GM12878 (cell line): ENCODE data around the gene CELF3. TPM values are rescaled to one million over a fixed set of nuclear protein-coding genes. Genes with fewer than 3 reads are reported as not detected.
A peak's percentile ranks its signal among the peaks of the same experiment; 100 is the strongest.

ENCODE experiments used
- ATAC-seq: fragments of 200-7000 bp; cut with Tn5 transposase; 3 replicates; pipeline ENCODE4 v1.9.1; 2020; ENCODE audit warnings: mild to moderate bottlenecking, moderate library complexity
- BruUV-seq: library from RNA; stranded (reverse); fragments of 400-500 nt; replicated peaks from 2 replicates; lab custom pipeline; 2021; lab: Mats Ljungman, UMichigan
- CTCF ChIA-PET: fragments of 300-600 bp; sonication (Branson Sonifier 250); formaldehyde crosslinking; extraction: SDS; loops from one replicate; lab custom pipeline; 2021; ENCODE audit warnings: inconsistent platforms; lab: Yijun Ruan, JAX
- POLR2A ChIA-PET: fragments of 350-600 bp; formaldehyde crosslinking; extraction: SDS; loops from one replicate; lab custom pipeline; 2021; ENCODE audit warnings: inconsistent platforms; lab: Charles Lee
- RAD21 ChIA-PET: fragments of 300-600 bp; sonication (Branson Sonifier 250); formaldehyde crosslinking; loops from one replicate; lab custom pipeline; 2023; ENCODE audit warnings: antibody characterized with exemption; ENCODE audit not compliant: unreplicated experiment; lab: Charles Lee
- SMC1A ChIA-PET: fragments of 300-600 bp; sonication (Branson Sonifier 250); formaldehyde crosslinking; loops from one replicate; lab custom pipeline; 2023; ENCODE audit not compliant: unreplicated experiment, uncharacterized antibody; lab: Charles Lee
- DNase-seq: peaks from one replicate; pipeline ENCODE4 v3.0.0-alpha.2; 2011; ENCODE audit warnings: low read depth, low spot score
- FAIRE-seq: peaks from 3 replicates; lab custom pipeline; 2011; peaks lifted over from hg19 to GRCh38; lab: Jason Lieb, UNC
- H2AFZ ChIP-seq: 2 replicates; pipeline ENCODE4 v1.6.0; 2011; ENCODE audit warnings: low read depth, low read length, control low read depth; ENCODE audit not compliant: control insufficient read depth
- H3K27ac ChIP-seq: 2 replicates; pipeline ENCODE4 v1.5.1; 2011; ENCODE audit warnings: control low read depth; ENCODE audit not compliant: control insufficient read depth, insufficient read depth
- H3K27me3 ChIP-seq, 2 experiments: replicated peaks in 1 of 2; 2 replicates each; pipeline versions ENCODE4 v1.6.0 to v1.6.1; 2011; ENCODE audit warnings: low read length in 1 of 2; ENCODE audit not compliant: control insufficient read depth in 2 of 2, insufficient read depth in 2 of 2
- H3K36me3 ChIP-seq, 2 experiments: 2 replicates each; pipeline ENCODE4 v1.5.1; 2011; ENCODE audit warnings: low read length in 1 of 2; ENCODE audit not compliant: control insufficient read depth in 2 of 2, insufficient read depth in 2 of 2
- H3K4me1 ChIP-seq: 2 replicates; pipeline ENCODE4 v1.6.1; 2011; ENCODE audit warnings: mild to moderate bottlenecking, low read length, moderate library complexity, mixed read lengths; ENCODE audit not compliant: control insufficient read depth, insufficient read depth
- H3K4me2 ChIP-seq: 2 replicates; pipeline ENCODE4 v1.6.0; 2011; ENCODE audit warnings: control low read depth; ENCODE audit not compliant: control insufficient read depth, insufficient read depth
- H3K4me3 ChIP-seq: fragments of 200-600 bp; sonication (generic); 2 replicates; pipeline ENCODE4 v1.5.1; 2016
- H3K79me2 ChIP-seq: 2 replicates; pipeline ENCODE4 v1.6.0; 2011; ENCODE audit warnings: low read length; ENCODE audit not compliant: control insufficient read depth, insufficient read depth
- H3K9ac ChIP-seq: 2 replicates; pipeline ENCODE4 v1.8.0; 2011; ENCODE audit warnings: low read length, control low read depth, mixed read lengths; ENCODE audit not compliant: control insufficient read depth, insufficient read depth
- H3K9me3 ChIP-seq: replicated peaks from 3 replicates; pipeline ENCODE4 v1.5.1; 2011; ENCODE audit warnings: mild to moderate bottlenecking, low read length; ENCODE audit not compliant: control insufficient read depth, insufficient read depth
- H4K20me1 ChIP-seq: 2 replicates; pipeline ENCODE4 v1.6.0; 2011; ENCODE audit not compliant: control insufficient read depth, insufficient read depth
- ATF7 ChIP-seq: fragments of 450-650 bp; IDR thresholded peaks from 2 replicates; pipeline ENCODE4 v1.6.1; 2016; ENCODE audit warnings: low read depth, mild to moderate bottlenecking
- DPF2 ChIP-seq: fragments of 450-650 bp; IDR thresholded peaks from 2 replicates; pipeline ENCODE4 v1.6.1; 2017; ENCODE audit warnings: mild to moderate bottlenecking
- HDAC2 ChIP-seq: fragments of 200-600 bp; sonication (generic); IDR thresholded peaks from 2 replicates; pipeline ENCODE4 v1.6.1; 2017
- MYB ChIP-seq: fragments of 150-350 bp; IDR thresholded peaks from 2 replicates; pipeline ENCODE4 v1.6.1; 2014; ENCODE audit warnings: mild to moderate bottlenecking, low read depth, low read length, borderline replicate concordance
- NFYA ChIP-seq: IDR thresholded peaks from 2 replicates; pipeline ENCODE4 v1.6.1; 2011; ENCODE audit warnings: low read depth, mild to moderate bottlenecking, low read length, improper control_type of control experiment, borderline replicate concordance
- RBBP5 ChIP-seq: fragments of 200-600 bp; sonication (generic); conservative IDR thresholded peaks from 2 replicates; pipeline ENCODE4 v1.6.1; 2016
- RFX5 ChIP-seq: IDR thresholded peaks from 2 replicates; pipeline ENCODE4 v1.6.1; 2011; ENCODE audit warnings: low read depth, low read length, improper control_type of control experiment
- SIN3A ChIP-seq: IDR thresholded peaks from 2 replicates; pipeline ENCODE4 v1.6.1; 2012; ENCODE audit warnings: low read depth, low read length, improper control_type of control experiment
- SIX5 ChIP-seq: IDR thresholded peaks from 2 replicates; pipeline ENCODE4 v1.6.1; 2011; ENCODE audit warnings: mild to moderate bottlenecking, low read depth, low read length, moderate library complexity; ENCODE audit not compliant: severe bottlenecking
- SMAD1 ChIP-seq: fragments of 450-650 bp; IDR thresholded peaks from 2 replicates; pipeline ENCODE4 v1.6.1; 2018; ENCODE audit warnings: mild to moderate bottlenecking, low read depth; ENCODE audit not compliant: partially characterized antibody
- SUPT20H ChIP-seq: IDR thresholded peaks from 2 replicates; pipeline ENCODE4 v1.6.1; 2011; ENCODE audit warnings: low read depth, mild to moderate bottlenecking, low read length, moderate library complexity, borderline replicate concordance; ENCODE audit not compliant: control insufficient read depth
- WRNIP1 ChIP-seq: IDR thresholded peaks from 2 replicates; pipeline ENCODE4 v1.6.1; 2011; ENCODE audit warnings: low read depth, low read length, improper control_type of control experiment, borderline replicate concordance
- ZSCAN29 ChIP-seq: fragments of 450-650 bp; IDR thresholded peaks from 2 replicates; pipeline ENCODE4 v1.6.1; 2017; ENCODE audit warnings: mild to moderate bottlenecking, moderate library complexity
- WGBS: methylation state at CpG from one replicate; pipeline ENCODE4 v1.1.6; 2016; ENCODE audit warnings: low lambda C conversion rate; ENCODE audit not compliant: insufficient replicate concordance, insufficient coverage; ENCODE audit errors: missing lambda C conversion rate; 5-methylcytosine and 5-hydroxymethylcytosine counted together
- in situ Hi-C: fragments of 300-500 bp; cut with MboI; formaldehyde crosslinking; loops from 9 replicates; pipeline ENCODE4 v1.14.3; 2018; ENCODE audit warnings: mixed read lengths
- intact Hi-C: fragments of 100-400 bp; cut with micrococcal nuclease; formaldehyde crosslinking; loops from one replicate; pipeline ENCODE4 v1.14.2; 2022; ENCODE audit not compliant: unreplicated experiment
- polyA plus RNA-seq, 11 experiments: library from polyadenylated mRNA; depleted of rRNA in 4 of 11; unstranded in 6 of 11; stranded (reverse) in 5 of 11; fragments of >200 nt; fragmentation: Nextera tagmentation in 4 of 11; fragmentation: Illumina TruSeq in 1 of 11; extraction: Ambion mirVana in 4 of 11; extraction: Trizol in 1 of 11; gene quantifications; 1 replicate in 1 of 11; 2 replicates in 10 of 11; pipeline versions ENCODE4 v1.2.1 to v1.2.3, GENCODE V29; 2011 to 2016; ENCODE audit warnings: inconsistent platforms in 2 of 11, missing spikeins in 2 of 11, low read depth in 1 of 11
- total RNA-seq, 4 experiments: library from RNA; depleted of rRNA in 3 of 4; stranded (reverse); fragments of >200 nt in 3 of 4; fragmentation: Illumina TruSeq in 1 of 4; extraction: Trizol in 1 of 4; gene quantifications; 2 replicates each; pipeline versions ENCODE4 v1.2.1 to v1.2.3, GENCODE V29; 2013 to 2021
- TF ChIP-seq, protein P1 (sequence below): fragments of 450-650 bp; IDR thresholded peaks from 2 replicates; pipeline ENCODE4 v1.6.1; 2016; ENCODE audit warnings: mild to moderate bottlenecking
- TF ChIP-seq, protein P2 (sequence below): fragments of 450-650 bp; formaldehyde crosslinking; IDR thresholded peaks from 2 replicates; pipeline ENCODE4 v1.4.0; 2020; ENCODE audit warnings: mild to moderate bottlenecking, moderate library complexity

CELF3 gene
- total and polyA plus RNA-seq, 10 of the 15 experiments (the other 5 are each of a cell fraction or from before 2014, with no cell fraction given): 0.09 TPM; not detected in 9

DNA sequence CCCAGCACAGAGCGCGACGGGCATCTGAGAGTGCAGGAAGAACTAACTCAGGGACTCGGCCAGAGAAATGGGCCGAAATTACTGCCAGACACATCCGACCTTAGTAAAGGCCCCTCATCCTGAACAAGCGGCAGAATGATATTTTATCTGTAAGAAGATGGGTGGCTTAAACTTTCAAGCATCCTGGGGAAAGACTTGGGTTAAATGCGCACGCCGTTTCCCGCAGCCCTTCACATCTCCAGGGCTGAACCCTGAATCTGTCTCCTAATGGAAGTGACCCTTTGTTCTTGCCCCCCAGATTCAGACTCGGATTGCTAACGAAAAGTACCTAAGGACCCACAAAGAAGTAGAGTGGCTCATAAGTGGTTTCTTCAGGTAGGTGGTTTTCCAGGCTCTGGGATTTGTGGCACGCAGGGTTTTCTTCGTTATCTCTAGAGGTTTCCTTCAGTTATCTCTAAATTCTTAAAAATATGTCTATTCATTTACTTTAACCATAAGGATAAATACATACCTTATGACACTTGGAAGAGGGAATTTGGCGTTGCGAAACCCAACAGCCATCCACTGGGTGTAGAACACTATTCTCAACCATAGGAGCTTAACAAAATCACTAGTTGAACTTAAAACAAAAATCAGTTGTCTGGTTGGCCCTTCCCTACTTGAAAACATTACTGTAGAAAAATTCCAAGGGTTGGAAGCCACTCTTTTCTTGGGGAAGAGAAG lies 5.3 kb upstream of the CELF3 start:
- CTCF ChIA-PET: interaction anchor here (0.7 to 1.7 kb wide), 3 partner anchors 9 to 115 kb away, joined by 3 to 7 read pairs (median 3); no protein-coding TSS in a partner anchor
- H4K20me1 ChIP-seq: no peaks in the 10 kb centered on the region
- SMC1A ChIA-PET: interaction anchor here (0.9 kb wide), 1 partner anchor 128 kb away, joined by 4 read pairs; no protein-coding TSS in a partner anchor
- H3K79me2 ChIP-seq: no peaks in the 10 kb centered on the region
- no peaks in the 10 kb centered on the region for H3K36me3 ChIP-seq
- H3K27ac ChIP-seq: no peak overlapping the region
- H3K4me2 ChIP-seq: peak overlapping the region; percentile 85
- intact Hi-C loops (loop anchor here (5.0 kb wide), 1 partner anchor 105 kb away; no protein-coding TSS in a partner anchor), in situ Hi-C loops (no loop called here)
- no peak overlapping the region for H3K9ac ChIP-seq
- ATAC-seq: no peak
- H3K4me3 ChIP-seq: peak overlapping the region; percentile 76
- no peaks in the 10 kb centered on the region for H3K9me3 ChIP-seq
- H3K27me3 ChIP-seq: peaks cover 1 to 6% of the 10 kb centered on the region in 2 experiments; a peak in 3 of 4 replicates
- FAIRE-seq: no peak
- POLR2A ChIA-PET: no interaction called here
- peak overlapping the region; percentile 6 for H2AFZ ChIP-seq
- RAD21 ChIA-PET: no interaction called here
- no TSS peak for BruUV-seq
- 33% methylated on average over 17 of the region's 17 CpGs for WGBS
- H3K4me1 ChIP-seq: peaks cover 16% of the 10 kb centered on the region
- no peak for DNase-seq
- TF ChIP-seq DPF2 (no peak), ZSCAN29 (no peak), SIN3A (no peak), NFYA (no peak), SMAD1 (no peak), HDAC2 (no peak), MYB (no peak), SUPT20H (no peak), RFX5 (no peak), RBBP5 (no peak), ATF7 (no peak), SIX5 (no peak), WRNIP1 (no peak)
- TF ChIP-seq, protein P1, sequence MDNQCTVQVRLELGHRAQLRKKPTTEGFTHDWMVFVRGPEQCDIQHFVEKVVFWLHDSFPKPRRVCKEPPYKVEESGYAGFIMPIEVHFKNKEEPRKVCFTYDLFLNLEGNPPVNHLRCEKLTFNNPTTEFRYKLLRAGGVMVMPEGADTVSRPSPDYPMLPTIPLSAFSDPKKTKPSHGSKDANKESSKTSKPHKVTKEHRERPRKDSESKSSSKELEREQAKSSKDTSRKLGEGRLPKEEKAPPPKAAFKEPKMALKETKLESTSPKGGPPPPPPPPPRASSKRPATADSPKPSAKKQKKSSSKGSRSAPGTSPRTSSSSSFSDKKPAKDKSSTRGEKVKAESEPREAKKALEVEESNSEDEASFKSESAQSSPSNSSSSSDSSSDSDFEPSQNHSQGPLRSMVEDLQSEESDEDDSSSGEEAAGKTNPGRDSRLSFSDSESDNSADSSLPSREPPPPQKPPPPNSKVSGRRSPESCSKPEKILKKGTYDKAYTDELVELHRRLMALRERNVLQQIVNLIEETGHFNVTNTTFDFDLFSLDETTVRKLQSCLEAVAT: no peak
- TF ChIP-seq, protein P2, sequence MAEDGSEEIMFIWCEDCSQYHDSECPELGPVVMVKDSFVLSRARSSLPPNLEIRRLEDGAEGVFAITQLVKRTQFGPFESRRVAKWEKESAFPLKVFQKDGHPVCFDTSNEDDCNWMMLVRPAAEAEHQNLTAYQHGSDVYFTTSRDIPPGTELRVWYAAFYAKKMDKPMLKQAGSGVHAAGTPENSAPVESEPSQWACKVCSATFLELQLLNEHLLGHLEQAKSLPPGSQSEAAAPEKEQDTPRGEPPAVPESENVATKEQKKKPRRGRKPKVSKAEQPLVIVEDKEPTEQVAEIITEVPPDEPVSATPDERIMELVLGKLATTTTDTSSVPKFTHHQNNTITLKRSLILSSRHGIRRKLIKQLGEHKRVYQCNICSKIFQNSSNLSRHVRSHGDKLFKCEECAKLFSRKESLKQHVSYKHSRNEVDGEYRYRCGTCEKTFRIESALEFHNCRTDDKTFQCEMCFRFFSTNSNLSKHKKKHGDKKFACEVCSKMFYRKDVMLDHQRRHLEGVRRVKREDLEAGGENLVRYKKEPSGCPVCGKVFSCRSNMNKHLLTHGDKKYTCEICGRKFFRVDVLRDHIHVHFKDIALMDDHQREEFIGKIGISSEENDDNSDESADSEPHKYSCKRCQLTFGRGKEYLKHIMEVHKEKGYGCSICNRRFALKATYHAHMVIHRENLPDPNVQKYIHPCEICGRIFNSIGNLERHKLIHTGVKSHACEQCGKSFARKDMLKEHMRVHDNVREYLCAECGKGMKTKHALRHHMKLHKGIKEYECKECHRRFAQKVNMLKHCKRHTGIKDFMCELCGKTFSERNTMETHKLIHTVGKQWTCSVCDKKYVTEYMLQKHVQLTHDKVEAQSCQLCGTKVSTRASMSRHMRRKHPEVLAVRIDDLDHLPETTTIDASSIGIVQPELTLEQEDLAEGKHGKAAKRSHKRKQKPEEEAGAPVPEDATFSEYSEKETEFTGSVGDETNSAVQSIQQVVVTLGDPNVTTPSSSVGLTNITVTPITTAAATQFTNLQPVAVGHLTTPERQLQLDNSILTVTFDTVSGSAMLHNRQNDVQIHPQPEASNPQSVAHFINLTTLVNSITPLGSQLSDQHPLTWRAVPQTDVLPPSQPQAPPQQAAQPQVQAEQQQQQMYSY (CRISPR knock-in tag): no peak
